Measurements from ENCODE around the gene FCAR. TPM values are rescaled to one million over a fixed set of nuclear protein-coding genes. Genes with fewer than 3 reads are reported as not detected.
"Not testable (repeated sequence)": the region's sequence is repeated elsewhere in the genome, so short reads cannot be mapped to it uniquely, and the experiment has no call there.

FCAR gene
- total RNA-seq, 2 donors from 2014 or later: 0.88 TPM; not detected in 1

DNA sequence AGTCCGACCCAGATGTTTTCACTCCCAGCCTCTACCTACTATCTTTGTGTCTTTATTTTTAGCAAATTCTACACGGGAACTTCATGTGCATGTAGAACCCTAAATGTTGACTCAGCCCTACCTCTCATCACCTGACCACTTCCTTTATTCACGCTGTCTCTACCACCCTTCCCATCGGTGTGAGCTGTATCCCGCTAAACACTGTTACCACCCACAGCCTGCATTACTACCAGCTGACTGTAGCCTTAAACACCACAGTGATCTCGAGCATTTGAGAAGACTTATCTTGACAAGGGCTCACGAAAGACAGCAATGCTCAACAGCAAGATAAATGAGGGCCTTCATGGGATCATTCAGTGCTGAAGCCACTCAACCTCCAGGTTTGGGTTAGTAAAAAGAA, 47.0 kb downstream of the FCAR start:
- Histone ChIP-seq H3K36me3 (no peaks in the 10 kb centered on the region), H3K4me3 (no peak overlapping the region), H3K9ac (ENCODE audit: low read depth in 2 of 2, low read length in 2 of 2) (no peak overlapping the region), H3K4me1 (no peaks in the 10 kb centered on the region), H3K27me3 (peaks cover 5% of the 10 kb centered on the region), H3K27ac (no peak overlapping the region), H3K9me3 (no peaks in the 10 kb centered on the region)
- TF ChIP-seq, protein P1, sequence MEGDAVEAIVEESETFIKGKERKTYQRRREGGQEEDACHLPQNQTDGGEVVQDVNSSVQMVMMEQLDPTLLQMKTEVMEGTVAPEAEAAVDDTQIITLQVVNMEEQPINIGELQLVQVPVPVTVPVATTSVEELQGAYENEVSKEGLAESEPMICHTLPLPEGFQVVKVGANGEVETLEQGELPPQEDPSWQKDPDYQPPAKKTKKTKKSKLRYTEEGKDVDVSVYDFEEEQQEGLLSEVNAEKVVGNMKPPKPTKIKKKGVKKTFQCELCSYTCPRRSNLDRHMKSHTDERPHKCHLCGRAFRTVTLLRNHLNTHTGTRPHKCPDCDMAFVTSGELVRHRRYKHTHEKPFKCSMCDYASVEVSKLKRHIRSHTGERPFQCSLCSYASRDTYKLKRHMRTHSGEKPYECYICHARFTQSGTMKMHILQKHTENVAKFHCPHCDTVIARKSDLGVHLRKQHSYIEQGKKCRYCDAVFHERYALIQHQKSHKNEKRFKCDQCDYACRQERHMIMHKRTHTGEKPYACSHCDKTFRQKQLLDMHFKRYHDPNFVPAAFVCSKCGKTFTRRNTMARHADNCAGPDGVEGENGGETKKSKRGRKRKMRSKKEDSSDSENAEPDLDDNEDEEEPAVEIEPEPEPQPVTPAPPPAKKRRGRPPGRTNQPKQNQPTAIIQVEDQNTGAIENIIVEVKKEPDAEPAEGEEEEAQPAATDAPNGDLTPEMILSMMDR (IDR thresholded peaks at IDR 0.05): no peak
- DNase-seq: no peak
- intact Hi-C loops (cut with DNase I): no loop called here

DNA sequence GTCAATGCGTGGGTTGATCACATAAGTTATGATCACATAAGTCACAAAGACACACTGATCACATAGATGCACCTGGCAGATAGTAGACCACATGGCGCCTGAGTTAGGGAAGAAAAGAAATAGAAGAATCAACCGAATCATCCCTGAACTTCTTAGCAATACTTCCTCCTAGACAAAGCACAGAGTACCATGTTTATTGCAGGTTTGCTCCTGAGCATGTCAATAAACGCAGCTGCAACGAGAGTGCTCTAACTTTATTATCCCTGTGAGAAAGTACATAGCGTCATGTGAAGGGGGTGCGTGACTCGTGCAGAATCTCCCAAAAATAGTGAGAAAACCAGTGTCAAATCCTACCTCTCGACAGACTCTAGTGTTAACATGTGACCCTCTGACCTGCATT, 49.2 kb downstream of the FCAR start:
- Histone ChIP-seq H3K9me3 (no peaks in the 10 kb centered on the region), H3K4me1 (no peaks in the 10 kb centered on the region), H3K27ac (no peak overlapping the region), H3K4me3 (no peak overlapping the region), H3K27me3 (peaks cover 5% of the 10 kb centered on the region), H3K36me3 (no peaks in the 10 kb centered on the region), H3K9ac (ENCODE audit: low read depth in 2 of 2, low read length in 2 of 2) (no peak overlapping the region)
- no peak for DNase-seq
- TF ChIP-seq, protein P1 (IDR thresholded peaks at IDR 0.05): no peak
- intact Hi-C loops (cut with DNase I): no loop called here

GRCh38 chr19:54928299-54928698, 54.3 kb downstream of the FCAR start:
- Histone ChIP-seq H3K27ac (no peak overlapping the region), H3K4me1 (no peaks in the 10 kb centered on the region), H3K9ac (ENCODE audit: low read depth in 2 of 2, low read length in 2 of 2) (no peak overlapping the region), H3K9me3 (no peaks in the 10 kb centered on the region), H3K27me3 (no peaks in the 10 kb centered on the region), H3K36me3 (no peaks in the 10 kb centered on the region), H3K4me3 (no peak overlapping the region)
- intact Hi-C loops (cut with DNase I): no loop called here
- TF ChIP-seq, protein P1 (IDR thresholded peaks at IDR 0.05): no peak
- DNase-seq: no peak

- Histone ChIP-seq H3K4me1 (no peaks in the 10 kb centered on the region), H3K36me3 (no peaks in the 10 kb centered on the region), H3K27ac (no peak overlapping the region), H3K27me3 (no peaks in the 10 kb centered on the region), H3K4me3 (no peak overlapping the region), H3K9ac (ENCODE audit: low read depth in 2 of 2, low read length in 2 of 2) (no peak overlapping the region), H3K9me3 (no peaks in the 10 kb centered on the region)
- intact Hi-C loops (cut with DNase I): no loop called here
- no peak for DNase-seq
- TF ChIP-seq, protein P1 (IDR thresholded peaks at IDR 0.05): no peak
Measured at GRCh38 chr19:54937926-54938325, 63.9 kb downstream of the FCAR start.

DNA sequence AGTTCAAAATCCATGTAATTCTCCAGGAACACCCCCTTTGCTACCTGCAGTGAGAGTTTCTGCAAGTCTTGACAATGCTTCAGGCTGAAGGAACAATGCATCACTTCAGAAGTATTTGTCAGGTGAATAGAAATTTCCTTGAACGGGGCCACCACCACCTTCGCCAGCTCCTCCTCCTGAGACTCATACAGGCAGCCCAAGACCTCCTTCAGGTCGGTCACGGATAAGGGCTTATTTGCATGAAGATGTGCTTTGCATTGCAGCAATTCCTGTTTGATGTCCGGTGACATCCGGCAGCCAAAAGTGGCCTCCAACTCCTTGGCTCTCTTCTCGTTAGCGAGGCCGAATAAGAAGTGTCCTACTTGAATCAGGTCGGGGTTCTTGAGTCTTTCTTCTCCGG, 64.9 kb downstream of the FCAR start:
- Histone ChIP-seq H3K27ac (no peak overlapping the region), H3K27me3 (no peaks in the 10 kb centered on the region), H3K36me3 (no peaks in the 10 kb centered on the region), H3K9ac (ENCODE audit: low read depth in 2 of 2, low read length in 2 of 2) (no peak overlapping the region), H3K9me3 (no peaks in the 10 kb centered on the region), H3K4me1 (no peaks in the 10 kb centered on the region), H3K4me3 (no peak overlapping the region)
- DNase-seq: no peak
- TF ChIP-seq, protein P1 (IDR thresholded peaks at IDR 0.05): no peak
- intact Hi-C loops (cut with DNase I): no loop called here

DNA sequence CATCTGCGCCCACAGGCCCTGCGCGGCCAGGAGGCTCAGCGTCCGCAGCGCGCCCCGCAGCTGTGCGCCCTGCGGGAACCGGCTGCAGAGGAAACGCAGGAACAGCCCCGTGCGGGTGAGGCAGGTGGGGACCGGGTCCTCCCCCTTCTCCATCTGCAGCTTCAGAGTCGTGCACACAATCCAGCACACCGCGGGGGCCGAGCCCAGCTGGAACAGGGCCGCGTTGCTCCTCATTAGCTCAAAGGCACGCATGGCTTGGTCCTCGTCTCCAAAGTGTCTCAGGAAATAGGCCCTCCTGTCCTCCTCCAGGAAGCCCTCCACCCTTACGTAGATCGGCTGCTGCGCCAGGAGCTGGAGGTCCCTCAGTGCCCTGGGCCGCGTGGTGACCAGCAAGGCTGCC, 65.5 kb downstream of the FCAR start:
- H3K27me3 ChIP-seq; H3K4me1 ChIP-seq; H3K4me3 ChIP-seq; DNase-seq; H3K27ac ChIP-seq; intact Hi-C loops (cut with DNase I); H3K9me3 ChIP-seq; H3K36me3 ChIP-seq; H3K9ac ChIP-seq (ENCODE audit: low read depth in 2 of 2, low read length in 2 of 2): not testable (repeated sequence)

Other genes starting within 250 kb of the FCAR start
- gene LILRB1, start 243.8 kb upstream of the FCAR start, total RNA-seq: 1 to 10 TPM; 2.1 to 3.6 TPM
- gene LILRB4, start 211.2 kb upstream of the FCAR start, total RNA-seq: 1 to 10 TPM; 1.4 to 2.8 TPM
- gene KIR3DL3, start 149.8 kb upstream of the FCAR start, total RNA-seq: not detected
- gene KIR2DL3, start 135.7 kb upstream of the FCAR start, total RNA-seq: not detected
- gene KIR2DL1, start 104.4 kb upstream of the FCAR start, total RNA-seq: not detected
- gene KIR2DL4, start 70.6 kb upstream of the FCAR start, total RNA-seq: not detected
- not detected for gene KIR3DL1, start 57.8 kb upstream of the FCAR start, total RNA-seq
- not detected for gene KIR2DS4, start 41.6 kb upstream of the FCAR start, total RNA-seq
- not detected for gene KIR3DL2, start 23.8 kb upstream of the FCAR start, total RNA-seq
- not detected for gene NCR1, start 31.9 kb downstream of the FCAR start, total RNA-seq
- gene NLRP7, start 73.3 kb downstream of the FCAR start, total RNA-seq: not detected
- gene NLRP2, start 92.1 kb downstream of the FCAR start, total RNA-seq: 10 to 100 TPM; 19.1 to 48.7 TPM
- 1 to 10 TPM in 1 of 2 donors, under 1 TPM in 1; 0.32 to 1.1 TPM for gene GP6, start 164.0 kb downstream of the FCAR start, total RNA-seq
- 10 to 100 TPM; 39.5 to 93.0 TPM for gene RDH13, start 188.9 kb downstream of the FCAR start, total RNA-seq
- 10 to 100 TPM; 27.5 to 83.9 TPM for gene EPS8L1, start 201.6 kb downstream of the FCAR start, total RNA-seq
- 100 to 1,000 TPM in 1 of 2 donors, 10 to 100 TPM in 1; 82.6 to 112 TPM for gene PPP1R12C, start 243.4 kb downstream of the FCAR start, total RNA-seq

Data from colonic mucosa (tissue), 4 donors.